ENCODE measurements around the gene ERG28. TPM values are rescaled to one million over a fixed set of nuclear protein-coding genes. Genes with fewer than 3 reads are reported as not detected.

The ERG28 gene
- total RNA-seq, 1 donor from 2014 or later = 6.8 TPM

DNA sequence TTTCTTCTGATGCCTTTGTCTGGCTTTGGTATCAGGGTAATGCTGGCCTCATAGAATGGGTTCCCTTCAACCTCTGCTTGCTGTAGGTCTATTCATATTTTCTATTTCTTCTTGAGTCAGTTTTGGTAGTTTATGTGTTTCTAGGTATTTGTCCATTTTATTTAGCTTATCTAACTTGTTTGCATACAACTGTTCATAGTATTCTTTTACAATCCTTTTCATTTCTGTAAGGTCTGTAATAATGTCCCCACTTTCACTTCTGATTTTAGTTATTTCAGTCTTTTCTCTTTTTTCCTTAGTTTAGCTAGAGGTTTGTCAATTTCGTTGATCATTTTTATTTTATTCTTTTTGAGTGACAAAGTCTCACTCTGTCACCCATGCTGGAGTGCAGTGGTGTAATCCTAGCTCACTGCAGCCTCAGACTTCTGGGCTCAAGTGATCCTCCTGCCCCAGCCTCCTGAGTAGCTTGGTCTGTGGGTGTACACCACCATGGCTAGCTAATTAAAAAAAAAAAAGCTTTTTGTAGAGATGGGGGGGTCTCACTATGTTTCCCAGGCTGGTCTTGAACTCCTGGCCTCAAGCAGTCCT lies 12.0 kb upstream of the ERG28 start:
- H3K4me1 ChIP-seq = peaks cover 10% of the 10 kb centered on the region
- DNase-seq = no peak
- H3K4me3 ChIP-seq = no peak overlapping the region
- intact Hi-C loops (cut with micrococcal nuclease) = no loop called here
- peaks cover 10% of the 10 kb centered on the region for H3K9me3 ChIP-seq (replicated peaks)
- no peak for TF ChIP-seq CTCF (IDR thresholded peaks at IDR 0.05; ENCODE audit: borderline replicate concordance)
- H3K36me3 ChIP-seq = peaks cover 40% of the 10 kb centered on the region
- no peak overlapping the region for H3K27ac ChIP-seq (replicated peaks)
- H3K27me3 ChIP-seq (ENCODE audit: low read depth) = no peaks in the 10 kb centered on the region

DNA sequence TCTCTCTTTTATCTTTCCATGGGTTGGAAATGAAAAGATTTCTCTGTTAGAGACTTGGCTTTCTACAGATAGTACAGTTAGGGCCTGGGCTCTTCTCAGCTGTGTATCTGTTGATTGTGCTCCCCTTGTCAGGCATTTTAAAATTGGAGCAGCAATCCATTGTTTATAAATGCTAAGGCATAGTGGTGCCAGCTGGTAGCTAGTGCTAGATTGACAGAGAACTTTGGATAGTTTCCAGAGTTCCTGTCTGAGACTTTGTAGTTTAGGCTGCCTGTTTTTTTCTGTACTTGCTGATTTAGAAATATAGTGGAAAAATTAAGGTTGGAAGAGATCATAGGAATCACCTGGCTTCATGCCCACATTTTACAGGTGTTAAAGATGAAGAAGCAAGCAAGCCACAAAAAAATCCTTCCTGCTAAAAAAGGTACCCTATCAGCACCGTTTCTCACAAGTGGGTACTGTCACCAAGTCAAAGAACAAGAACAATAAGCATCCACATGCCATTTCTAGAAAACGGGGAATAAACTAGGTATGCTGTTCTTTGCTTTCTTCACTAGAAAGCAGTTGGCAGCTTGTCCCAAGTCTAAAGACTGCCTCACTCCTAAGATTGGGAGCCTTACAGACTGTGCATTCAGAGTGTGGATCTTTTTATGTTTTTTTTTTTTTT lies 6.6 kb upstream of the ERG28 start:
- Histone ChIP-seq H3K4me3 (no peak overlapping the region), H3K4me1 (peaks cover 17% of the 10 kb centered on the region), H3K9me3 (replicated peaks) (peaks cover 6% of the 10 kb centered on the region), H3K27ac (replicated peaks) (no peak overlapping the region), H3K36me3 (peaks cover 54% of the 10 kb centered on the region), H3K27me3 (ENCODE audit: low read depth) (no peaks in the 10 kb centered on the region)
- intact Hi-C loops (cut with micrococcal nuclease) = no loop called here
- DNase-seq = no peak
- no peak for TF ChIP-seq CTCF (IDR thresholded peaks at IDR 0.05; ENCODE audit: borderline replicate concordance)

GRCh38 chr14:75662966-75663365 lies 2.3 kb upstream of the ERG28 start:
- H3K27ac ChIP-seq (replicated peaks) = no peak overlapping the region
- no peak overlapping the region for H3K4me3 ChIP-seq
- intact Hi-C loops (cut with micrococcal nuclease) = no loop called here
- H3K27me3 ChIP-seq (ENCODE audit: low read depth) = no peaks in the 10 kb centered on the region
- no peak for TF ChIP-seq CTCF (IDR thresholded peaks at IDR 0.05; ENCODE audit: borderline replicate concordance)
- DNase-seq = no peak
- H3K9me3 ChIP-seq (replicated peaks) = no peaks in the 10 kb centered on the region
- peaks cover 21% of the 10 kb centered on the region for H3K36me3 ChIP-seq
- peaks cover 39% of the 10 kb centered on the region for H3K4me1 ChIP-seq

DNA sequence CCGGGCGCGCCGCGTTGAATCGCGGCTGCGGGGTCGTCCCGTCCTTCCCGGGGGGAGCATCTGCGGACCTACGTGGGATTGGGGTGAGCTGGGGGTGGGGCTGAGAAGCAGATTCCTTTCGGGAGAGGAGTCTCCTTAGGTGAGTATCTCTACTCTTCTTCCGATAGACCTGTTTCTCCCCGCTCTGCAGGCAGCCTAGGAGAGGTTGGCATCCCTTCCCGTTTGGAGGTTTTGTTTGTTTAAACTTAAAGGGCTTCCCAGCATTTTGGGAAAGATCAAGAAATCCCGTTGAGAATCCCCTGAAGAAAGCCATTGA lies 781 bp upstream of the ERG28 start:
- peaks cover 27% of the 10 kb centered on the region for H3K4me1 ChIP-seq
- intact Hi-C loops (cut with micrococcal nuclease) = no loop called here

GRCh38 chr14:75660238-75660629 lies 442 bp downstream of the ERG28 start:
- Histone ChIP-seq H3K27ac (replicated peaks) (peak overlapping the region; percentile 85), H3K9me3 (replicated peaks) (no peaks in the 10 kb centered on the region), H3K4me1 (peaks cover 27% of the 10 kb centered on the region), H3K36me3 (peaks cover 20% of the 10 kb centered on the region), H3K27me3 (ENCODE audit: low read depth) (no peaks in the 10 kb centered on the region), H3K4me3 (peak overlapping the region; percentile 91)
- DNase-seq = no peak
- TF ChIP-seq CTCF (IDR thresholded peaks at IDR 0.05; ENCODE audit: borderline replicate concordance) = no peak
- intact Hi-C loops (cut with micrococcal nuclease) = no loop called here

More for the DNA sequence above, 781 bp upstream of the ERG28 start:
- peaks cover 25% of the 10 kb centered on the region for H3K36me3 ChIP-seq
- peak overlapping the region; percentile 91 for H3K4me3 ChIP-seq
- peak overlapping the region; percentile 85 for H3K27ac ChIP-seq (replicated peaks)
- no peak for TF ChIP-seq CTCF (IDR thresholded peaks at IDR 0.05; ENCODE audit: borderline replicate concordance)
- H3K27me3 ChIP-seq (ENCODE audit: low read depth) = no peaks in the 10 kb centered on the region
- DNase-seq = no peak
- no peaks in the 10 kb centered on the region for H3K9me3 ChIP-seq (replicated peaks)

All from left ventricle myocardium inferior (tissue), 1 donor.